ENCODE data around the gene CEP85. TPM values are rescaled to one million over a fixed set of nuclear protein-coding genes. Genes with fewer than 3 reads are reported as not detected.

Gene CEP85
- polyA plus RNA-seq, 3 donors, result 8.2 to 32.5 (median 10.9) TPM

- Histone ChIP-seq H3K9ac (ENCODE audit: insufficient read depth, low read length, poor library complexity, severe bottlenecking) (no peak overlapping the region), H3K4me3 (replicated peaks in 1 of 3; ENCODE audit: low read depth in 2 of 3, low read length in 3 of 3) (no peak overlapping the region), H3K9me3 (replicated peaks in 1 of 2; ENCODE audit: control insufficient read depth in 1 of 2, insufficient read depth in 1 of 2, low read length in 2 of 2) (no peaks in the 10 kb centered on the region), H3K36me3 (replicated peaks in 1 of 2; ENCODE audit: control insufficient read depth in 1 of 2, insufficient read depth in 2 of 2, low read length in 2 of 2) (peaks cover 0 to 15% of the 10 kb centered on the region in 2 donors), H3K79me2 (ENCODE audit: insufficient read depth, low read length) (no peaks in the 10 kb centered on the region), H4K20me1 (ENCODE audit: insufficient read depth, low read length) (no peaks in the 10 kb centered on the region), H2AFZ (ENCODE audit: insufficient read depth, low read depth, low read length, poor library complexity, severe bottlenecking) (no peak overlapping the region), H3K27me3 (ENCODE audit: control insufficient read depth in 2 of 2, insufficient read depth in 2 of 2, low read length in 2 of 2) (no peaks in the 10 kb centered on the region), H3K4me1 (ENCODE audit: control insufficient read depth in 1 of 2, insufficient read depth in 2 of 2, low read length in 2 of 2) (peaks cover 1% of the 10 kb centered on the region in 2 donors), H3K27ac (ENCODE audit: low read depth in 1 of 2, low read length in 2 of 2) (no peak overlapping the region), H3K4me2 (replicated peaks; ENCODE audit: extremely low read depth, low read length, poor library complexity, severe bottlenecking) (no peak overlapping the region)
- peaks cover 4% of the 10 kb centered on the region for H3K4me1 Mint-ChIP-seq
- peaks cover 4 to 12% (median 9%) of the 10 kb centered on the region in 3 donors for H3K27me3 Mint-ChIP-seq (ENCODE audit: low read depth in 3 of 3)
- peaks cover 15 to 16% of the 10 kb centered on the region in 2 donors for H3K36me3 Mint-ChIP-seq
- H3K9me3 Mint-ChIP-seq, result peaks cover 0 to 2% (median 0%) of the 10 kb centered on the region in 7 donors
- intact Hi-C loops (cut with micrococcal nuclease), result no loop called here
- TF ChIP-seq, protein P1, sequence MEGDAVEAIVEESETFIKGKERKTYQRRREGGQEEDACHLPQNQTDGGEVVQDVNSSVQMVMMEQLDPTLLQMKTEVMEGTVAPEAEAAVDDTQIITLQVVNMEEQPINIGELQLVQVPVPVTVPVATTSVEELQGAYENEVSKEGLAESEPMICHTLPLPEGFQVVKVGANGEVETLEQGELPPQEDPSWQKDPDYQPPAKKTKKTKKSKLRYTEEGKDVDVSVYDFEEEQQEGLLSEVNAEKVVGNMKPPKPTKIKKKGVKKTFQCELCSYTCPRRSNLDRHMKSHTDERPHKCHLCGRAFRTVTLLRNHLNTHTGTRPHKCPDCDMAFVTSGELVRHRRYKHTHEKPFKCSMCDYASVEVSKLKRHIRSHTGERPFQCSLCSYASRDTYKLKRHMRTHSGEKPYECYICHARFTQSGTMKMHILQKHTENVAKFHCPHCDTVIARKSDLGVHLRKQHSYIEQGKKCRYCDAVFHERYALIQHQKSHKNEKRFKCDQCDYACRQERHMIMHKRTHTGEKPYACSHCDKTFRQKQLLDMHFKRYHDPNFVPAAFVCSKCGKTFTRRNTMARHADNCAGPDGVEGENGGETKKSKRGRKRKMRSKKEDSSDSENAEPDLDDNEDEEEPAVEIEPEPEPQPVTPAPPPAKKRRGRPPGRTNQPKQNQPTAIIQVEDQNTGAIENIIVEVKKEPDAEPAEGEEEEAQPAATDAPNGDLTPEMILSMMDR (IDR thresholded peaks at IDR 0.05), result no peak
- H3K27ac Mint-ChIP-seq, result peak overlapping the region in 2 of 7 donors; percentile 63 to 77
- 92% methylated on average over 6 of the region's 8 CpGs for WGBS (ENCODE audit: insufficient coverage)
- no peak for DNase-seq
- no peak overlapping the region for H3K4me3 Mint-ChIP-seq
Measured at GRCh38 chr1:26327956-26328362, 94.0 kb downstream of the CEP85 start.

Other genes with a start within 250 kb of the CEP85 start
- 1 to 10 TPM; 6.4 to 9.2 (median 6.8) TPM for gene PAFAH2, start 236.1 kb upstream of the CEP85 start, polyA plus RNA-seq
- gene EXTL1, start 212.4 kb upstream of the CEP85 start, polyA plus RNA-seq, result not detected
- gene SLC30A2, start 188.1 kb upstream of the CEP85 start, polyA plus RNA-seq, result not detected
- under 1 TPM in 1 of 3 donors, not detected in 2; 0.09 TPM for gene TRIM63, start 166.6 kb upstream of the CEP85 start, polyA plus RNA-seq
- gene PDIK1L, start 122.4 kb upstream of the CEP85 start, polyA plus RNA-seq, result 1 to 10 TPM; 1.2 to 2.5 (median 2.3) TPM
- not detected for gene FAM110D, start 75.1 kb upstream of the CEP85 start, polyA plus RNA-seq
- not detected for gene C1orf232, start 65.2 kb upstream of the CEP85 start, polyA plus RNA-seq
- gene ZNF593, start 64.3 kb upstream of the CEP85 start, polyA plus RNA-seq, result 10 to 100 TPM; 23.6 to 36.5 (median 27.8) TPM
- under 1 TPM in 2 of 3 donors, not detected in 1; 0.50 to 0.59 TPM for gene ZNF593OS, start 62.4 kb upstream of the CEP85 start, polyA plus RNA-seq
- gene CNKSR1, start 56.7 kb upstream of the CEP85 start, polyA plus RNA-seq, result 1 to 10 TPM in 1 of 3 donors, not detected in 2; 1.4 TPM
- gene CATSPER4, start 43.6 kb upstream of the CEP85 start, polyA plus RNA-seq, result not detected
- 1,000 to 10,000 TPM in 2 of 3 donors, 100 to 1,000 TPM in 1; 478 to 1,744 (median 1,706) TPM for gene SH3BGRL3, start 45.9 kb downstream of the CEP85 start, polyA plus RNA-seq
- 100 to 1,000 TPM in 1 of 3 donors, 10 to 100 TPM in 2; 48.0 to 885 (median 52.1) TPM for gene UBXN11, start 72.4 kb downstream of the CEP85 start, polyA plus RNA-seq
- 1,000 to 10,000 TPM in 2 of 3 donors, 100 to 1,000 TPM in 1; 851 to 4,047 (median 2,617) TPM for gene CD52, start 83.8 kb downstream of the CEP85 start, polyA plus RNA-seq
- under 1 TPM in 1 of 3 donors, not detected in 2; 0.52 TPM for gene CRYBG2, start 119.9 kb downstream of the CEP85 start, polyA plus RNA-seq
- gene ZNF683, start 138.6 kb downstream of the CEP85 start, polyA plus RNA-seq, result not detected
- gene LIN28A, start 176.6 kb downstream of the CEP85 start, polyA plus RNA-seq, result not detected
- 10 to 100 TPM; 21.3 to 27.4 (median 24.0) TPM for gene DHDDS, start 198.1 kb downstream of the CEP85 start, polyA plus RNA-seq
- gene HMGN2, start 238.2 kb downstream of the CEP85 start, polyA plus RNA-seq, result 100 to 1,000 TPM; 400 to 575 (median 555) TPM

Measured in CD14-positive monocyte (primary cell).